ENCODE measurements around the gene THSD4. TPM values are rescaled to one million over a fixed set of nuclear protein-coding genes. Genes with fewer than 3 reads are reported as not detected.

The THSD4 gene
- total RNA-seq, 1 experiment from 2014 or later, result 24.2 TPM

DNA sequence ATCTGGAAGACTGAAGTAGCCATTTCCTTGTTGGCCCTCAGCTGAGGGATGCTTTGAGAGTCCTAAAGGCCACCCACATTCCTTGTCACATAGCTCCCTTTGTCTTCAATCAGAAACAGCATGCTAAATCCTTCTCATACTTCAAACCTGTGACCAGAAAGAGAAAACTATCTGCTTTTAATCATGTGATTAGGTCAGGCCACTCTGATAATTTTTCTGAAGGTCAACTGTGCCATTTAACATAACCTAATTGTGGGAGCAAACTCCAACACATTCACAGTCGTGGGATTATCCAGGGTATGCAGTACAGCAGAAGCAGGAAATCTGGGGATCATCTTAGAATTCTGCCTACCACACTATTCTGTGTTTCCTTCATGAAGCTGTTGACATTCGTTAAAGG lies 471.2 kb downstream of the THSD4 start:
- CTCF ChIA-PET, result interaction anchor here (0.5 kb wide), 1 partner anchor 19 kb away, joined by 6 read pairs; no protein-coding TSS in a partner anchor
- H3K36me3 Mint-ChIP-seq (ENCODE audit: insufficient read depth, unreplicated experiment), result no peaks in the 10 kb centered on the region
- TF ChIP-seq CTCF (IDR thresholded peaks at IDR 0.05; ENCODE audit: unreplicated experiment), result no peak
- no TSS peak for BruUV-seq (replicated peaks)
- intact Hi-C loops (cut with micrococcal nuclease; ENCODE audit: unreplicated experiment), result no loop called here
- H3K27me3 Mint-ChIP-seq (ENCODE audit: unreplicated experiment), result no peaks in the 10 kb centered on the region
- no peak overlapping the region for H3K4me3 Mint-ChIP-seq (ENCODE audit: low read depth, unreplicated experiment)
- H3K9me3 Mint-ChIP-seq (ENCODE audit: low read depth, unreplicated experiment), result peaks cover 2% of the 10 kb centered on the region
- H3K4me1 Mint-ChIP-seq (ENCODE audit: low read depth, unreplicated experiment), result peaks cover 9% of the 10 kb centered on the region
- H3K27ac Mint-ChIP-seq (ENCODE audit: unreplicated experiment), result no peak overlapping the region
- no peak for DNase-seq

- peaks cover 9% of the 10 kb centered on the region for H3K4me1 Mint-ChIP-seq (ENCODE audit: low read depth, unreplicated experiment)
- intact Hi-C loops (cut with micrococcal nuclease; ENCODE audit: unreplicated experiment), result no loop called here
- no peak overlapping the region for H3K27ac Mint-ChIP-seq (ENCODE audit: unreplicated experiment)
Measured at GRCh38 chr15:71588746-71589145, 473.5 kb downstream of the THSD4 start.

DNA sequence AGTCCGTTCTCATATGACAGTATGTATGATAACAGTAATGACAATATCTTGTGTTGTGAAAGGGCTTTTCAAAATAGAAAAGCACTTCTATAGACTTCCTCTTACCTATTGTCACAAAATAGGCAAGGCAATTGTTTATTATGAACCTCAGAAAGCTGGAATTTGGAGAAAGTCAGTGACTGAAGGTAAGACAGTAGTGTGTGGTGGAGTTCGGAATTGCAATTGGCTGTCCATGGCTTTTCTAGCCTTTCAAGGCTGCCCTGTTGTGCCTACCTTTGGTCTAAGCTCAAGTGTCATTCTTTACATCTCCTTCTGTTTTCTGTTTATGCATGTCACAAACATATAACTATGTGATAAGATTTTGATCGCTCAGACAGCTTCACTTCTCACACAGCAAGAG lies 475.8 kb downstream of the THSD4 start:
- intact Hi-C loops (cut with micrococcal nuclease; ENCODE audit: unreplicated experiment), result no loop called here
- no peaks in the 10 kb centered on the region for H3K9me3 Mint-ChIP-seq (ENCODE audit: low read depth, unreplicated experiment)
- no peak for DNase-seq
- H3K36me3 Mint-ChIP-seq (ENCODE audit: insufficient read depth, unreplicated experiment), result no peaks in the 10 kb centered on the region
- H3K27me3 Mint-ChIP-seq (ENCODE audit: unreplicated experiment), result no peaks in the 10 kb centered on the region
- H3K27ac Mint-ChIP-seq (ENCODE audit: unreplicated experiment), result no peak overlapping the region
- H3K4me1 Mint-ChIP-seq (ENCODE audit: low read depth, unreplicated experiment), result peaks cover 9% of the 10 kb centered on the region
- TF ChIP-seq CTCF (IDR thresholded peaks at IDR 0.05; ENCODE audit: unreplicated experiment), result no peak
- CTCF ChIA-PET, result no interaction called here
- no peak overlapping the region for H3K4me3 Mint-ChIP-seq (ENCODE audit: low read depth, unreplicated experiment)
- BruUV-seq (replicated peaks), result no TSS peak

More at GRCh38 chr15:71588746-71589145, 473.5 kb downstream of the THSD4 start:
- TF ChIP-seq CTCF (IDR thresholded peaks at IDR 0.05; ENCODE audit: unreplicated experiment), result no peak
- peaks cover 2% of the 10 kb centered on the region for H3K9me3 Mint-ChIP-seq (ENCODE audit: low read depth, unreplicated experiment)
- H3K27me3 Mint-ChIP-seq (ENCODE audit: unreplicated experiment), result no peaks in the 10 kb centered on the region
- no TSS peak for BruUV-seq (replicated peaks)
- no peak overlapping the region for H3K4me3 Mint-ChIP-seq (ENCODE audit: low read depth, unreplicated experiment)
- CTCF ChIA-PET, result no interaction called here
- no peaks in the 10 kb centered on the region for H3K36me3 Mint-ChIP-seq (ENCODE audit: insufficient read depth, unreplicated experiment)
- peak; percentile 27 for DNase-seq

DNA sequence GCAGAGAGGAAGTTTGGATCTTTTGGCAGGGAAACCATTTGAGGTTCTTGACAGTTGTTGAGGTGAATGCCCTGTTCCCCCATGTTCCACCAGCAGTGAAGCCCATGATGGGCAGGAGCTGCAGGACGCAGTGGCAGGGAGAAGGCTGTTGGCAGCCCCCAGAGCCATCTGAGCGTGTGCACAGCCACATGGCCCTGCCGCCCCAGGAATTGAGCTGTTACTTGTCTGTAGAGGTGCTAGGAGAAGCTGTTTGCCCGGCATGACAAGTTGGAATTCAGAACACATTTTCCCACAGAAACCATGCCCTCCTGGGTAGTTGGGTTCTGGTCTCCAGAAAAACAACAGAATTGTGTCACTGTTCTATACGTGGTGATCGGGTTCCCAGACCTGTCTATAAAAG lies 476.9 kb downstream of the THSD4 start:
- Mint-ChIP-seq H3K4me1 (ENCODE audit: low read depth, unreplicated experiment) (peaks cover 9% of the 10 kb centered on the region), H3K36me3 (ENCODE audit: insufficient read depth, unreplicated experiment) (no peaks in the 10 kb centered on the region), H3K4me3 (ENCODE audit: low read depth, unreplicated experiment) (no peak overlapping the region), H3K27ac (ENCODE audit: unreplicated experiment) (no peak overlapping the region), H3K27me3 (ENCODE audit: unreplicated experiment) (no peaks in the 10 kb centered on the region), H3K9me3 (ENCODE audit: low read depth, unreplicated experiment) (no peaks in the 10 kb centered on the region)
- no peak for TF ChIP-seq CTCF (IDR thresholded peaks at IDR 0.05; ENCODE audit: unreplicated experiment)
- CTCF ChIA-PET, result no interaction called here
- no TSS peak for BruUV-seq (replicated peaks)
- no peak for DNase-seq
- intact Hi-C loops (cut with micrococcal nuclease; ENCODE audit: unreplicated experiment), result no loop called here
